A673 (cell line): Measurements from ENCODE around the gene CDH4. TPM values are rescaled to one million over a fixed set of nuclear protein-coding genes. Genes with fewer than 3 reads are reported as not detected.

ENCODE experiments used
- BruUV-seq: library from RNA; stranded (reverse); fragments of 400-500 nt; replicated peaks from 2 replicates; lab custom pipeline; 2021; lab: Mats Ljungman, UMichigan
- CTCF ChIA-PET: fragments of 300-600 bp; sonication (Branson Sonifier 250); formaldehyde crosslinking; loops from one replicate; lab custom pipeline; 2022; ENCODE audit warnings: antibody characterized with exemption; lab: Charles Lee
- POLR2A ChIA-PET: fragments of 300-600 bp; sonication (Branson Sonifier 250); formaldehyde crosslinking; loops from one replicate; lab custom pipeline; 2022; ENCODE audit warnings: antibody characterized with exemption; ENCODE audit not compliant: low non-redundant PET; lab: Charles Lee
- DNase-seq: peaks from one replicate; pipeline ENCODE4 v3.0.0-alpha.2; 2015; ENCODE audit warnings: low spot score
- H3K27ac ChIP-seq: fragments of 200-600 bp; sonication (generic); 2 replicates; pipeline ENCODE4 v1.5.1; 2016; ENCODE audit warnings: mixed run types, low read depth, mild to moderate bottlenecking, mixed read lengths, antibody characterized with exemption, low read length; ENCODE audit not compliant: poor library complexity, severe bottlenecking
- H3K27me3 ChIP-seq: fragments of 200-600 bp; sonication (generic); replicated peaks from 2 replicates; pipeline ENCODE4 v1.6.1; 2017; ENCODE audit warnings: mixed run types, low read depth, mild to moderate bottlenecking, mixed read lengths, antibody characterized with exemption, low read length; ENCODE audit not compliant: insufficient read depth, poor library complexity
- H3K36me3 ChIP-seq: fragments of 200-600 bp; sonication (generic); 2 replicates; pipeline ENCODE4 v1.6.1; 2016; ENCODE audit warnings: mixed run types, mild to moderate bottlenecking, mixed read lengths, antibody characterized with exemption, low read length; ENCODE audit not compliant: insufficient read depth, poor library complexity, severe bottlenecking
- H3K4me1 ChIP-seq: fragments of 200-600 bp; sonication (generic); 2 replicates; pipeline ENCODE4 v1.6.1; 2017; ENCODE audit warnings: mixed run types, mild to moderate bottlenecking, mixed read lengths, antibody characterized with exemption, low read length; ENCODE audit not compliant: insufficient read depth, poor library complexity, severe bottlenecking
- H3K4me3 ChIP-seq: fragments of 200-600 bp; sonication (generic); 2 replicates; pipeline ENCODE4 v1.5.1; 2016; ENCODE audit warnings: low read depth, mixed run types, mild to moderate bottlenecking, mixed read lengths, low read length; ENCODE audit not compliant: poor library complexity, severe bottlenecking
- H3K9me3 ChIP-seq: fragments of 200-600 bp; sonication (generic); 2 replicates; pipeline ENCODE4 v1.6.1; 2016; ENCODE audit warnings: mixed run types, low read depth, mild to moderate bottlenecking, mixed read lengths, antibody characterized with exemption, low read length; ENCODE audit not compliant: poor library complexity, severe bottlenecking
- CTCF ChIP-seq: fragments of 300-800, 200-600 bp; sonication (generic); conservative IDR thresholded peaks from 2 replicates; pipeline ENCODE4 v1.5.1; 2017; ENCODE audit warnings: low read depth, mild to moderate bottlenecking, antibody characterized with exemption, low read length, moderate library complexity, mixed read lengths
- EZH2 ChIP-seq: fragments of 200-600 bp; sonication (generic); IDR thresholded peaks from 2 replicates; pipeline ENCODE4 v1.6.1; 2017; ENCODE audit warnings: borderline replicate concordance, low read depth, mild to moderate bottlenecking, mixed read lengths, antibody characterized with exemption, low read length; ENCODE audit not compliant: poor library complexity, severe bottlenecking
- intact Hi-C: fragments of 100-400 bp; cut with micrococcal nuclease; formaldehyde crosslinking; loops from one replicate; pipeline ENCODE4 v1.10.0; 2022; ENCODE audit not compliant: unreplicated experiment
- total RNA-seq: library from RNA; stranded (reverse); gene quantifications from 2 replicates; pipeline ENCODE4 v1.2.3, GENCODE V29; 2021

CDH4 gene
- total RNA-seq, 1 experiment from 2014 or later = 8.3 TPM

- BruUV-seq = no TSS peak
- Histone ChIP-seq H3K4me3 (no peak overlapping the region), H3K27me3 (peaks cover 17% of the 10 kb centered on the region), H3K9me3 (no peaks in the 10 kb centered on the region), H3K27ac (no peak overlapping the region), H3K4me1 (no peaks in the 10 kb centered on the region), H3K36me3 (no peaks in the 10 kb centered on the region)
- ChIA-PET CTCF (interaction anchor here (0.8 kb wide), 1 partner anchor 164 kb away, joined by 3 read pairs; no protein-coding TSS in a partner anchor), POLR2A (no interaction called here)
- no peak for TF ChIP-seq EZH2
- TF ChIP-seq CTCF = no peak
- DNase-seq = no peak
- intact Hi-C loops = no loop called here
Measured at GRCh38 chr20:61670274-61670673, 418.2 kb downstream of the CDH4 start.

GRCh38 chr20:61671559-61671958 is 419.5 kb downstream of the CDH4 start:
- peaks cover 17% of the 10 kb centered on the region for H3K27me3 ChIP-seq
- BruUV-seq = no TSS peak
- DNase-seq = no peak
- H3K9me3 ChIP-seq = no peaks in the 10 kb centered on the region
- H3K4me1 ChIP-seq = no peaks in the 10 kb centered on the region
- no peak overlapping the region for H3K27ac ChIP-seq
- ChIA-PET POLR2A (no interaction called here), CTCF (no interaction called here)
- no peak overlapping the region for H3K4me3 ChIP-seq
- TF ChIP-seq EZH2 = no peak
- no peak for TF ChIP-seq CTCF
- intact Hi-C loops = no loop called here
- no peaks in the 10 kb centered on the region for H3K36me3 ChIP-seq

- no peaks in the 10 kb centered on the region for H3K4me1 ChIP-seq
- intact Hi-C loops = no loop called here
- CTCF ChIA-PET = no interaction called here
- no peaks in the 10 kb centered on the region for H3K9me3 ChIP-seq
- DNase-seq = no peak
- TF ChIP-seq CTCF (no peak), EZH2 (no peak)
- POLR2A ChIA-PET = no interaction called here
- peaks cover 11% of the 10 kb centered on the region for H3K27me3 ChIP-seq
- no peak overlapping the region for H3K27ac ChIP-seq
- H3K4me3 ChIP-seq = no peak overlapping the region
- no peaks in the 10 kb centered on the region for H3K36me3 ChIP-seq
- no TSS peak for BruUV-seq
Measured at GRCh38 chr20:61673152-61673847, 421.2 kb downstream of the CDH4 start.
